Mesenchymal stem cell (in vitro differentiated cells and primary cell): ENCODE results near the gene IGFBP4.

Experiments used
- DNase-seq: peaks from one replicate; pipeline ENCODE4 v3.0.0-alpha.2; 2013
- H2AFZ ChIP-seq: one replicate; pipeline ENCODE4 v1.6.1; 2013; ENCODE audit warnings: low read depth, mild to moderate bottlenecking, control low read depth, inconsistent platforms, low read length, moderate library complexity
- H2AK5ac ChIP-seq: 2 replicates; pipeline ENCODE4 v1.6.1; 2013; ENCODE audit warnings: low read length, moderate library complexity, mild to moderate bottlenecking, inconsistent platforms; ENCODE audit not compliant: severe bottlenecking
- H2BK120ac ChIP-seq: one replicate; pipeline ENCODE4 v1.6.1; 2013; ENCODE audit warnings: low read depth, mild to moderate bottlenecking, inconsistent platforms, low read length, moderate library complexity
- H2BK12ac ChIP-seq, 2 experiments: one replicate each; pipeline ENCODE4 v1.6.1; 2013; ENCODE audit warnings: inconsistent platforms in 2 of 2, low read length in 2 of 2, mild to moderate bottlenecking in 2 of 2, moderate library complexity in 2 of 2, control low read depth in 1 of 2
- H2BK15ac ChIP-seq: one replicate; pipeline ENCODE4 v1.6.1; 2013; ENCODE audit warnings: mild to moderate bottlenecking, low read depth, inconsistent platforms; ENCODE audit not compliant: poor library complexity, severe bottlenecking
- H2BK5ac ChIP-seq: 2 replicates; pipeline ENCODE4 v1.6.1; 2013; ENCODE audit warnings: low read depth, mild to moderate bottlenecking, low read length, control low read depth, inconsistent platforms; ENCODE audit not compliant: poor library complexity, severe bottlenecking
- H3K14ac ChIP-seq, 2 experiments: one replicate each; pipeline ENCODE4 v1.6.1; 2013; ENCODE audit warnings: inconsistent platforms in 2 of 2, low read length in 2 of 2, control low read depth in 1 of 2, mild to moderate bottlenecking in 1 of 2, moderate library complexity in 1 of 2
- H3K18ac ChIP-seq, 2 experiments: one replicate each; pipeline ENCODE4 v1.6.1; 2013; ENCODE audit warnings: inconsistent platforms in 2 of 2, low read length in 2 of 2, control low read depth in 1 of 2, low read depth in 1 of 2, mild to moderate bottlenecking in 1 of 2
- H3K23ac ChIP-seq, 2 experiments: one replicate each; pipeline ENCODE4 v1.6.1; 2013; ENCODE audit warnings: inconsistent platforms in 2 of 2, low read length in 2 of 2, mild to moderate bottlenecking in 2 of 2, moderate library complexity in 2 of 2, control low read depth in 1 of 2
- H3K27ac ChIP-seq: 2 replicates; pipeline ENCODE4 v1.5.1; 2013; ENCODE audit warnings: mild to moderate bottlenecking, moderate library complexity, low read length, control low read depth, inconsistent platforms; ENCODE audit not compliant: poor library complexity, severe bottlenecking
- H3K27me3 ChIP-seq, 2 experiments: 2 replicates each; pipeline versions ENCODE4 v1.6.1 to v1.7.0; 2013; ENCODE audit warnings: low read length in 2 of 2, mild to moderate bottlenecking in 2 of 2, moderate library complexity in 2 of 2, control low read depth in 1 of 2, inconsistent platforms in 1 of 2; ENCODE audit not compliant: control insufficient read depth in 1 of 2, insufficient read depth in 1 of 2
- H3K36me3 ChIP-seq, 2 experiments: 2 replicates each; pipeline versions ENCODE4 v1.6.1 to v1.7.0; 2013; ENCODE audit warnings: low read length in 2 of 2, control low read depth in 1 of 2, inconsistent platforms in 1 of 2, low read depth in 1 of 2, mild to moderate bottlenecking in 1 of 2; ENCODE audit not compliant: insufficient read depth in 2 of 2, control insufficient read depth in 1 of 2
- H3K4ac ChIP-seq, 2 experiments: one replicate each; pipeline ENCODE4 v1.6.1; 2013; ENCODE audit warnings: inconsistent platforms in 2 of 2, low read length in 2 of 2, mild to moderate bottlenecking in 2 of 2, moderate library complexity in 2 of 2, control low read depth in 1 of 2, low read depth in 1 of 2
- H3K4me1 ChIP-seq: 2 replicates; pipeline ENCODE4 v1.6.1; 2013; ENCODE audit warnings: low read depth, low read length, control low read depth; ENCODE audit not compliant: control insufficient read depth, insufficient read depth
- H3K4me2 ChIP-seq: 2 replicates; pipeline ENCODE4 v1.6.1; 2013; ENCODE audit warnings: low read length, mild to moderate bottlenecking, inconsistent platforms; ENCODE audit not compliant: poor library complexity, severe bottlenecking
- H3K4me3 ChIP-seq, 2 experiments: 2 replicates each; pipeline versions ENCODE4 v1.5.1 to v1.7.0; 2013; ENCODE audit warnings: low read length in 2 of 2, mild to moderate bottlenecking in 2 of 2, control low read depth in 1 of 2, low read depth in 1 of 2; ENCODE audit not compliant: insufficient read depth in 1 of 2
- H3K79me1 ChIP-seq: replicated peaks from 2 replicates; pipeline ENCODE4 v1.6.1; 2013; ENCODE audit warnings: mild to moderate bottlenecking, control low read depth, low read length, inconsistent platforms; ENCODE audit not compliant: poor library complexity, severe bottlenecking
- H3K9ac ChIP-seq: 2 replicates; pipeline ENCODE4 v1.7.0; 2013; ENCODE audit warnings: mild to moderate bottlenecking, low read length, moderate library complexity
- H3K9me3 ChIP-seq: 2 replicates; pipeline ENCODE4 v1.7.0; 2013; ENCODE audit warnings: mild to moderate bottlenecking, low read length; ENCODE audit not compliant: control insufficient read depth
- H4K8ac ChIP-seq: one replicate; pipeline ENCODE4 v1.6.1; 2013; ENCODE audit warnings: inconsistent platforms, mild to moderate bottlenecking, low read length, moderate library complexity
- H4K91ac ChIP-seq: one replicate; pipeline ENCODE4 v1.6.1; 2013; ENCODE audit warnings: mild to moderate bottlenecking, low read length, inconsistent platforms
- WGBS: methylation state at CpG from one replicate; pipeline ENCODE4 v1.1.7; 2013; ENCODE audit warnings: mixed read lengths; 5-methylcytosine and 5-hydroxymethylcytosine counted together

Gene IGFBP4

GRCh38 chr17:40437095-40437732 lies 6.0 kb upstream of the IGFBP4 start:
- Histone ChIP-seq H3K27me3 (no peaks in the 10 kb centered on the region), H3K9ac (no peak overlapping the region), H3K18ac (peak overlapping the region in 1 of 2 experiments; percentile 19), H2AFZ (no peak overlapping the region), H4K91ac (no peak overlapping the region), H2BK5ac (no peak overlapping the region), H3K9me3 (no peaks in the 10 kb centered on the region), H3K4me2 (no peak overlapping the region), H3K79me1 (no peaks in the 10 kb centered on the region), H4K8ac (no peak overlapping the region), H3K4me3 (no peak overlapping the region), H3K4ac (no peak overlapping the region), H3K23ac (no peak overlapping the region), H3K27ac (no peak overlapping the region), H2AK5ac (no peak overlapping the region), H3K14ac (no peak overlapping the region), H3K36me3 (no peaks in the 10 kb centered on the region), H2BK15ac (no peak overlapping the region), H2BK12ac (no peak overlapping the region), H3K4me1 (no peaks in the 10 kb centered on the region), H2BK120ac (no peak overlapping the region)
- DNase-seq, result no peak
- 99% methylated on average over 5 of the region's 5 CpGs for WGBS

GRCh38 chr17:40440166-40440565 lies 3.1 kb upstream of the IGFBP4 start:
- no peak overlapping the region for H3K4me3 ChIP-seq
- no peak overlapping the region for H3K9ac ChIP-seq
- no peak overlapping the region for H4K8ac ChIP-seq
- DNase-seq, result no peak
- no peak overlapping the region for H2BK120ac ChIP-seq
- no peak overlapping the region for H3K4ac ChIP-seq
- H3K79me1 ChIP-seq, result no peaks in the 10 kb centered on the region
- WGBS, result 88% methylated on average over 4 of the region's 4 CpGs
- no peak overlapping the region for H2AK5ac ChIP-seq
- no peak overlapping the region for H2BK5ac ChIP-seq
- H3K27me3 ChIP-seq, result no peaks in the 10 kb centered on the region
- no peak overlapping the region for H3K23ac ChIP-seq
- no peak overlapping the region for H3K18ac ChIP-seq
- H3K14ac ChIP-seq, result no peak overlapping the region
- H3K9me3 ChIP-seq, result no peaks in the 10 kb centered on the region
- H2BK15ac ChIP-seq, result no peak overlapping the region
- H3K36me3 ChIP-seq, result no peaks in the 10 kb centered on the region
- H2BK12ac ChIP-seq, result no peak overlapping the region
- H3K4me1 ChIP-seq, result peaks cover 11% of the 10 kb centered on the region
- H4K91ac ChIP-seq, result no peak overlapping the region
- H2AFZ ChIP-seq, result no peak overlapping the region
- no peak overlapping the region for H3K27ac ChIP-seq
- H3K4me2 ChIP-seq, result no peak overlapping the region

GRCh38 chr17:40442392-40443195 lies 656 bp upstream of the IGFBP4 start:
- 32% methylated on average over 26 of the region's 29 CpGs for WGBS
- Histone ChIP-seq H3K18ac (peak overlapping the region; percentile 52 to 98), H3K9me3 (no peaks in the 10 kb centered on the region)

More at GRCh38 chr17:40442392-40443195, 656 bp upstream of the IGFBP4 start:
- peak overlapping the region; percentile 61 for H2AFZ ChIP-seq
- no peaks in the 10 kb centered on the region for H3K79me1 ChIP-seq
- peak overlapping the region in 1 of 2 experiments; percentile 94 for H3K23ac ChIP-seq
- peak overlapping the region in 1 of 2 experiments; percentile 62 for H3K14ac ChIP-seq
- H3K4me1 ChIP-seq, result peaks cover 26% of the 10 kb centered on the region
- H3K4ac ChIP-seq, result peak overlapping the region; percentile 36 to 67
- peak overlapping the region; percentile 76 for H4K91ac ChIP-seq
- H4K8ac ChIP-seq, result peak overlapping the region; percentile 98
- H3K36me3 ChIP-seq, result peaks cover 7 to 17% of the 10 kb centered on the region in 2 experiments
- peak overlapping the region; percentile 95 for H3K9ac ChIP-seq
- H3K27me3 ChIP-seq, result no peaks in the 10 kb centered on the region
- H2BK12ac ChIP-seq, result peak overlapping the region; percentile 72 to 79
- H3K27ac ChIP-seq, result peak overlapping the region; percentile 67
- H3K4me2 ChIP-seq, result peak overlapping the region; percentile 92
- H2AK5ac ChIP-seq, result peak overlapping the region; percentile 33
- H2BK5ac ChIP-seq, result no peak overlapping the region
- DNase-seq, result peak; percentile 69
- peak overlapping the region; percentile 95 for H2BK120ac ChIP-seq
- peak overlapping the region; percentile 74 to 80 for H3K4me3 ChIP-seq
- peak overlapping the region; percentile 100 for H2BK15ac ChIP-seq
